HEK293T (cell line): Measurements from ENCODE around the gene HPCAL4.

Experiments used
- CTCF ChIA-PET: fragments of 350-600 bp; formaldehyde crosslinking; extraction: SDS; loops from one replicate; lab custom pipeline; 2021; ENCODE audit warnings: antibody characterized with exemption, inconsistent platforms; lab: Yijun Ruan, JAX
- POLR2A ChIA-PET: fragments of 350-600 bp; formaldehyde crosslinking; extraction: SDS; loops from one replicate; lab custom pipeline; 2020; ENCODE audit warnings: antibody characterized with exemption, inconsistent platforms; lab: Yijun Ruan, JAX
- DNase-seq: peaks from one replicate; pipeline ENCODE4 v3.0.0; 2012; ENCODE audit warnings: mixed read lengths; ENCODE audit errors: extremely low spot score
- ARNT ChIP-seq: fragments of 450-650 bp; IDR thresholded peaks from 2 replicates; pipeline ENCODE4 v1.6.1; 2017; ENCODE audit warnings: mild to moderate bottlenecking
- CTBP1 ChIP-seq: fragments of 450-650 bp; IDR thresholded peaks from 2 replicates; pipeline ENCODE4 v1.6.1; 2016; ENCODE audit warnings: borderline replicate concordance
- ELF4 ChIP-seq: fragments of 450-650 bp; IDR thresholded peaks from 2 replicates; pipeline ENCODE4 v1.6.1; 2017; ENCODE audit warnings: antibody characterized with exemption
- FOXA1 ChIP-seq: fragments of 450-650 bp; IDR thresholded peaks from 2 replicates; pipeline ENCODE4 v1.6.1; 2016; ENCODE audit warnings: mild to moderate bottlenecking
- FOXK2 ChIP-seq: fragments of 450-650 bp; IDR thresholded peaks from 2 replicates; pipeline ENCODE4 v1.6.1; 2016; ENCODE audit warnings: mild to moderate bottlenecking
- FOXM1 ChIP-seq: fragments of 450-650 bp; IDR thresholded peaks from 2 replicates; pipeline ENCODE4 v1.6.1; 2017; ENCODE audit warnings: mild to moderate bottlenecking, borderline replicate concordance
- HDGF ChIP-seq: fragments of 450-650 bp; IDR thresholded peaks from 2 replicates; pipeline ENCODE4 v1.6.1; 2017; ENCODE audit warnings: antibody characterized with exemption, borderline replicate concordance
- L3MBTL2 ChIP-seq: fragments of 450-650 bp; conservative IDR thresholded peaks from 2 replicates; pipeline ENCODE4 v1.6.1; 2016; ENCODE audit warnings: mild to moderate bottlenecking
- LEF1 ChIP-seq: fragments of 450-650 bp; IDR thresholded peaks from 2 replicates; pipeline ENCODE4 v1.6.1; 2017; ENCODE audit warnings: mild to moderate bottlenecking, borderline replicate concordance
- NFRKB ChIP-seq: fragments of 450-650 bp; IDR thresholded peaks from 2 replicates; pipeline ENCODE4 v1.6.1; 2016; ENCODE audit warnings: mild to moderate bottlenecking, moderate library complexity
- PKNOX1 ChIP-seq: fragments of 450-650 bp; IDR thresholded peaks from 2 replicates; pipeline ENCODE4 v1.6.1; 2016
- SP1 ChIP-seq: fragments of 450-650 bp; IDR thresholded peaks from 2 replicates; pipeline ENCODE4 v1.6.1; 2017
- SUZ12 ChIP-seq: fragments of 450-650 bp; IDR thresholded peaks from 2 replicates; pipeline ENCODE4 v1.6.1; 2016; ENCODE audit warnings: mild to moderate bottlenecking
- TARDBP ChIP-seq: fragments of 450-650 bp; IDR thresholded peaks from 2 replicates; pipeline ENCODE4 v1.6.1; 2016
- ZNF384 ChIP-seq: fragments of 450-650 bp; IDR thresholded peaks from 2 replicates; pipeline ENCODE4 v1.6.1; 2016

The HPCAL4 gene

DNA sequence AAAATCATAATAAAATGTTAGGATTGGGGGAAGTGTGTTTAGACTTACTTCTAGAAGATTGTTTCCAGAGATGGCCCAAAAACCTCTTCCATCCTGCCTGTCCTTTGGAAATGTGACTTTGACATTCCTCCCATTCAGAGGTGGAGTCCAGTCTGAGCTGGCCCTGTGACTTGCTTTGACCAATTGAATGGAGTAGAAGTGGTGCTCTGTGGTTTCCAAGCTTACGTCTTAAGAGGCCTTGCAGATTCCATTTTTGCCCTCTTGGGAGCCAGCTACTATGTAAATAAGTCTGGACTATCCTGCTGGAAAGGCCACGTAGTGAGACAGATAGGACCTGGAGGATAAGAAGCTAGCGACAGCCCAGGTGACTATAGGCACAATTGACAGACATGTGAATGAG lies 18.0 kb downstream of the HPCAL4 start:
- DNase-seq: no peak
- TF ChIP-seq L3MBTL2 (no peak), NFRKB (no peak), FOXM1 (no peak), HDGF (no peak), ARNT (no peak), TARDBP (no peak)
- ChIA-PET CTCF (interaction anchor here (0.5 to 6.7 kb wide), 9 partner anchors 15 to 481 kb away, joined by 3 to 79 read pairs (median 7); partner anchors contain the start of gene HPCAL4), POLR2A (interaction anchor here (3.5 to 5.3 kb wide), 2 partner anchors 15 to 65 kb away, joined by 11 to 34 read pairs; partner anchors contain the start of gene PPIE)

DNA sequence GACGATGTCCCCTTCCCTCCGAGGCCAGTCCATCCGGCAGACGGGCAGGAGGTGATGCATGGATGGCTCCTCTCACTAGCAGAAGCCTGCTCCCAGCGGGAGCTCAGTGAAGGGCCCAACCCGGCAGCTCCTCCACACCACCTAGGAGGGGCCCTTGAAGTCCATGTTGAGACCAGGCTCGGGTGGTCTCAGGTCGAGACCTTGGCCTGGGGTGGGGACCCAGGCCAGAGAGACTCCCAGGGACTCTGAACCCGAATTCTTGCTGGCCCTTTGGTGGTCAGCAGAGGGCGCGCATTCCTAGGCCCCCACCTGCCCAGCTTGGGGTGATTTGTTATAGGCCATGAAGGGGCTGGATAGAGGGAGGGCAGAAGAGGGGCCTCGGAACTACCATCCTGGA lies 18.7 kb downstream of the HPCAL4 start:
- POLR2A ChIA-PET: interaction anchor here (0.9 to 5.3 kb wide), 3 partner anchors 14 to 113 kb away, joined by 3 to 34 read pairs (median 11); partner anchors contain the start of gene PPIE
- CTCF ChIA-PET: interaction anchor here (0.5 to 6.7 kb wide), 11 partner anchors 9 to 215 kb away, joined by 3 to 79 read pairs (median 5); partner anchors contain the start of gene HPCAL4
- peak; percentile 26 for DNase-seq
- TF ChIP-seq LEF1: no peak
- TF ChIP-seq HDGF: no peak
- no peak for TF ChIP-seq L3MBTL2

DNA sequence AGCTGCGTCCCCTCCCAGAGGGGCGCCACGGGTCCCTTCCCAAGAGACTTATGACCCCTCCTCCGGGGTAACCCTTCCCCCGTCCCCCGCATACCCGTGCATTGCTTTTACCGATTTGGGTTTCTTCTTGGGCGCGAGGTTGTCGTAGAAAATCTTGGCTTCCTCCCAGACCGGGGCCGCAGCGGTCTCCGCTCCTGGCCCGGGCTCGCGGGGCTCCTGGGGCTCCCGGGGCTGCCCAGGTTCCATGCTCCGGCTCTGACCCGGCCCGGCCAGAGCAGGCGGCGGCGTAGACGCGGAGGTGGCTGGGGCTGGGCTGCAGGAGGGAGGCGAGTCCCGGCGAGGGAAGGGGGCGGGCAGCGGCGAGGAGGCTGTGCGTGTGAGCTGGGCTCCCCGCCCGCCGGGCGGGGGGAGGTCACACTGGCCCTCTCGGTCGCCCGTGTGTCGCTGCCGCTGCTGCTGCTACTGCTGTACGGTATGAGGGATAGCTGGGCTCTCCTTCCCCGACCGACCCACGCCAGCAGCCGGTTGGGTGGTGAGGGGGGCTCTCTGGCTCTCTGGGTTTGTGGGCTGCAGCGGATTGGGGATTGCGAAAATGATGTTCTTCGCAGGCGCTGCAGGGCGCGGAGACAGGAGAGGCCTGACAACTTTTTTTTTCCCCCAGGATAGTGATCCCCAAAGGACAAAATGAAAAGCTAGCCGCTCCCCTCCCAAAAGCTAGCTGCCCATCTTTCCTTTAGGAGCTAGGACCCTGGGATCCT lies 19.3 kb downstream of the HPCAL4 start, which contains the start of gene NT5C1A:
Gene NT5C1A (minus strand): TSS at position 315 of the 758 bp plus-strand sequence. CDS start 69 bp downstream, at position 246.
- CTCF ChIA-PET: interaction anchor here (0.5 to 6.7 kb wide), 10 partner anchors 9 to 1716 kb away, joined by 3 to 79 read pairs (median 6); no protein-coding TSS in a partner anchor
- peak; percentile 66 for DNase-seq

GRCh38 chr1:39671433-39671792 lies 19.8 kb downstream of the HPCAL4 start:
- TF ChIP-seq L3MBTL2 (no peak), CTBP1 (no peak), FOXK2 (no peak), NFRKB (no peak), PKNOX1 (no peak), SUZ12 (no peak), SP1 (no peak), FOXM1 (no peak), FOXA1 (no peak), TARDBP (no peak)
- CTCF ChIA-PET: interaction anchor here (0.6 to 6.7 kb wide), 6 partner anchors 13 to 1716 kb away, joined by 3 to 79 read pairs (median 10); no protein-coding TSS in a partner anchor
- POLR2A ChIA-PET: interaction anchor here (0.9 to 5.3 kb wide), 5 partner anchors 10 to 112 kb away, joined by 3 to 34 read pairs (median 6); partner anchors contain the start of gene PPIE
- peak; percentile 39 for DNase-seq

More for the DNA sequence above, 19.3 kb downstream of the HPCAL4 start, which contains the start of gene NT5C1A:
- POLR2A ChIA-PET: interaction anchor here (0.9 to 5.3 kb wide), 5 partner anchors 9 to 113 kb away, joined by 3 to 34 read pairs (median 6); partner anchors contain the start of gene PPIE
- TF ChIP-seq PKNOX1: no peak
- TF ChIP-seq FOXK2: no peak

DNA sequence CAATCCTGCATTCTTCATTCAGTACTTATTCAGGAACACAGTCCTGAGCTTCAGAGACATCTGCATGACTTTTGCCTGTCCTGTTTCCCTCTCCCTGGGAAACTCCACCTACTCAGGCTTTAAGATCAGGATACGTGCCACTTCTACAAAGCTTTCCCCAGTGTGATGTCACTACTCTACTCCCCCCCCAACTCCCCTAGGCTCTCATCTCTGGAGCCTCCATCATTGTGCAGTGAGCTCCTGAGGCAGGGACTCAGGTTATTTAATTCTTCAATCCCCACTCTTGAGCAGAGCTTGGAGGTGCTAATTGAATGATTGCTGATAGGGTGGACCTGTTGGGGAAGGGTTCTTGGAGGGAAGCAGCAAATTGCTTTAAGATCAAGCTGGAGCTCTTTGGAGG lies 20.5 kb downstream of the HPCAL4 start:
- ChIA-PET POLR2A (interaction anchor here (1.5 to 5.3 kb wide), 4 partner anchors 10 to 68 kb away, joined by 5 to 34 read pairs (median 8); partner anchors contain the start of gene PPIE), CTCF (interaction anchor here (0.6 to 6.7 kb wide), 6 partner anchors 12 to 362 kb away, joined by 3 to 79 read pairs (median 5); partner anchors contain the start of gene HEYL)
- DNase-seq: no peak
- TF ChIP-seq SP1 (no peak), ARNT (no peak), ELF4 (no peak), ZNF384 (no peak), FOXA1 (no peak), L3MBTL2 (no peak)

- ChIA-PET POLR2A (interaction anchor here (1.5 to 5.3 kb wide), 2 partner anchors 10 to 63 kb away, joined by 3 to 34 read pairs; no protein-coding TSS in a partner anchor), CTCF (interaction anchor here (1.2 to 6.7 kb wide), 2 partner anchors 10 to 131 kb away, joined by 3 to 79 read pairs; no protein-coding TSS in a partner anchor)
- TF ChIP-seq ELF4 (no peak), FOXK2 (no peak), ARNT (no peak), L3MBTL2 (no peak), LEF1 (no peak), CTBP1 (no peak)
- DNase-seq: no peak
These were observed 22.3 kb downstream of the HPCAL4 start for GRCh38 chr1:39668894-39669293.

DNA sequence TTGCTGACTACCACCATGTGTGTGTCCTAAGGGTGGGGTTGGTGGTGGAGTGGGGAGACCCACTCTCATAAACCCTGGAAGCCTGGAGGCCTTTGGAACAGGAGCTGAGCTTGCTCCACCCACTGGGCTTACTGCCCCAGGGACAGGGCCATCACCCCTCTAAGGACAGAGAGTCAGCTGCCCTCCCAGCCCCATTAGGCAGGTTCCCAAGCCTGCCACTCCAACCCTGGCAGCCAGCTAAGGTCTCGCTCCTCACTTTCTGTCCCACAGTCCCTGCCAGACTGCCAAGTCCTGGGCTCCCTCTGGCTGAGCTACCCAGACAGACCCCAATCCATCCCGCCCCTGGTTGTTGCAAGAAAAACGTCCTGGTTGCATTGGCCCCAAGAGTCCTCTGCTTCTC lies 23.1 kb downstream of the HPCAL4 start:
- CTCF ChIA-PET: interaction anchor here (1.0 to 6.7 kb wide), 3 partner anchors 9 to 62 kb away, joined by 3 to 79 read pairs (median 13); no protein-coding TSS in a partner anchor
- POLR2A ChIA-PET: no interaction called here

More for the DNA sequence above, 23.1 kb downstream of the HPCAL4 start:
- TF ChIP-seq TARDBP (no peak), HDGF (no peak), FOXA1 (no peak), NFRKB (no peak), CTBP1 (no peak), PKNOX1 (no peak), ZNF384 (no peak), FOXM1 (no peak), LEF1 (no peak)
- DNase-seq: no peak
